Measurements from ENCODE around the gene IGSF21.

- TF ChIP-seq CTCF (IDR thresholded peaks at IDR 0.05), result peak in 1 of 5 experiments; percentile 10
- no peak for TF ChIP-seq POLR2A (IDR thresholded peaks at IDR 0.05)
Observed at GRCh38 chr1:18302788-18303413, 195.3 kb downstream of the IGSF21 start.

Measured in tibial nerve (tissue), 3 donors.